Measurements from ENCODE around the gene MTHFR. TPM values are rescaled to one million over a fixed set of nuclear protein-coding genes. Genes with fewer than 3 reads are reported as not detected.
"Not testable (repeated sequence)": the region's sequence is repeated elsewhere in the genome, so short reads cannot be mapped to it uniquely, and the experiment has no call there.

MTHFR gene
- total RNA-seq, 2 donors from 2014 or later, result 30.3 to 81.4 TPM

GRCh38 chr1:11817192-11817591 is 11.4 kb upstream of the MTHFR start:
- Histone ChIP-seq H3K9me3 (no peaks in the 10 kb centered on the region), H3K4me3 (no peak overlapping the region), H3K27me3 (replicated peaks; ENCODE audit: insufficient read depth) (no peaks in the 10 kb centered on the region), H3K27ac (no peak overlapping the region), H3K36me3 (peaks cover 36% of the 10 kb centered on the region), H3K4me1 (ENCODE audit: control insufficient read depth in 1 of 2, low read depth in 2 of 2) (no peaks in the 10 kb centered on the region)
- DNase-seq (ENCODE audit: low spot score) (no peak), ATAC-seq (ENCODE audit: insufficient number of reproducible peaks, low FRiP score, low read depth) (no peak)
- TF ChIP-seq, protein P1, sequence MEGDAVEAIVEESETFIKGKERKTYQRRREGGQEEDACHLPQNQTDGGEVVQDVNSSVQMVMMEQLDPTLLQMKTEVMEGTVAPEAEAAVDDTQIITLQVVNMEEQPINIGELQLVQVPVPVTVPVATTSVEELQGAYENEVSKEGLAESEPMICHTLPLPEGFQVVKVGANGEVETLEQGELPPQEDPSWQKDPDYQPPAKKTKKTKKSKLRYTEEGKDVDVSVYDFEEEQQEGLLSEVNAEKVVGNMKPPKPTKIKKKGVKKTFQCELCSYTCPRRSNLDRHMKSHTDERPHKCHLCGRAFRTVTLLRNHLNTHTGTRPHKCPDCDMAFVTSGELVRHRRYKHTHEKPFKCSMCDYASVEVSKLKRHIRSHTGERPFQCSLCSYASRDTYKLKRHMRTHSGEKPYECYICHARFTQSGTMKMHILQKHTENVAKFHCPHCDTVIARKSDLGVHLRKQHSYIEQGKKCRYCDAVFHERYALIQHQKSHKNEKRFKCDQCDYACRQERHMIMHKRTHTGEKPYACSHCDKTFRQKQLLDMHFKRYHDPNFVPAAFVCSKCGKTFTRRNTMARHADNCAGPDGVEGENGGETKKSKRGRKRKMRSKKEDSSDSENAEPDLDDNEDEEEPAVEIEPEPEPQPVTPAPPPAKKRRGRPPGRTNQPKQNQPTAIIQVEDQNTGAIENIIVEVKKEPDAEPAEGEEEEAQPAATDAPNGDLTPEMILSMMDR (IDR thresholded peaks at IDR 0.05), result no peak

GRCh38 chr1:11813021-11813420 is 7.3 kb upstream of the MTHFR start:
- ATAC-seq (ENCODE audit: insufficient number of reproducible peaks, low FRiP score, low read depth) (no peak), DNase-seq (ENCODE audit: low spot score) (no peak)
- TF ChIP-seq, protein P1 (IDR thresholded peaks at IDR 0.05), result no peak
- Histone ChIP-seq H3K27me3 (replicated peaks; ENCODE audit: insufficient read depth) (no peaks in the 10 kb centered on the region), H3K27ac (no peak overlapping the region), H3K4me1 (ENCODE audit: control insufficient read depth in 1 of 2, low read depth in 2 of 2) (peaks cover 0 to 7% of the 10 kb centered on the region in 2 donors), H3K4me3 (no peak overlapping the region), H3K9me3 (no peaks in the 10 kb centered on the region), H3K36me3 (peaks cover 39% of the 10 kb centered on the region)

GRCh38 chr1:11807133-11807532 is 1.4 kb upstream of the MTHFR start:
- H3K27me3 ChIP-seq (replicated peaks; ENCODE audit: insufficient read depth), result no peaks in the 10 kb centered on the region
- DNase-seq (ENCODE audit: low spot score), result no peak
- TF ChIP-seq, protein P1 (IDR thresholded peaks at IDR 0.05), result no peak
- H3K36me3 ChIP-seq, result peaks cover 9% of the 10 kb centered on the region
- no peak for ATAC-seq (ENCODE audit: insufficient number of reproducible peaks, low FRiP score, low read depth)
- H3K27ac ChIP-seq, result peak overlapping the region; percentile 80 to 99
- H3K9me3 ChIP-seq, result no peaks in the 10 kb centered on the region
- H3K4me1 ChIP-seq (ENCODE audit: control insufficient read depth in 1 of 2, low read depth in 2 of 2), result peaks cover 29 to 49% of the 10 kb centered on the region in 2 donors
- peak overlapping the region; percentile 83 for H3K4me3 ChIP-seq

- H3K4me1 ChIP-seq (ENCODE audit: control insufficient read depth in 1 of 2, low read depth in 2 of 2), result peaks cover 30 to 56% of the 10 kb centered on the region in 2 donors
- ATAC-seq (ENCODE audit: insufficient number of reproducible peaks, low FRiP score, low read depth), result no peak
- DNase-seq (ENCODE audit: low spot score), result no peak
- TF ChIP-seq, protein P1 (IDR thresholded peaks at IDR 0.05), result no peak
- H3K36me3 ChIP-seq, result peaks cover 4% of the 10 kb centered on the region
- peak overlapping the region; percentile 83 for H3K4me3 ChIP-seq
- H3K27me3 ChIP-seq (replicated peaks; ENCODE audit: insufficient read depth), result no peaks in the 10 kb centered on the region
- H3K9me3 ChIP-seq, result no peaks in the 10 kb centered on the region
- H3K27ac ChIP-seq, result peak overlapping the region; percentile 80 to 99
These were observed 658 bp upstream of the MTHFR start for GRCh38 chr1:11806307-11806936.

GRCh38 chr1:11804666-11805421 is 920 bp downstream of the MTHFR start:
- H3K4me3 ChIP-seq, result peak overlapping the region; percentile 83
- TF ChIP-seq, protein P1 (IDR thresholded peaks at IDR 0.05), result no peak
- peaks cover 13% of the 10 kb centered on the region for H3K36me3 ChIP-seq
- DNase-seq (ENCODE audit: low spot score) (no peak), ATAC-seq (ENCODE audit: insufficient number of reproducible peaks, low FRiP score, low read depth) (no peak)
- peaks cover 30 to 62% of the 10 kb centered on the region in 2 donors for H3K4me1 ChIP-seq (ENCODE audit: control insufficient read depth in 1 of 2, low read depth in 2 of 2)
- H3K27ac ChIP-seq, result peak overlapping the region; percentile 95 to 99
- H3K27me3 ChIP-seq (replicated peaks; ENCODE audit: insufficient read depth), result no peaks in the 10 kb centered on the region
- H3K9me3 ChIP-seq, result no peaks in the 10 kb centered on the region

- Histone ChIP-seq H3K36me3 (peaks cover 15% of the 10 kb centered on the region), H3K4me1 (ENCODE audit: control insufficient read depth in 1 of 2, low read depth in 2 of 2) (peaks cover 30 to 63% of the 10 kb centered on the region in 2 donors), H3K27ac (peak overlapping the region; percentile 95 to 99), H3K4me3 (peak overlapping the region; percentile 83)
- not testable (repeated sequence) for DNase-seq (ENCODE audit: low spot score); H3K27me3 ChIP-seq (replicated peaks; ENCODE audit: insufficient read depth); ATAC-seq (ENCODE audit: insufficient number of reproducible peaks, low FRiP score, low read depth); H3K9me3 ChIP-seq
These were observed 1.7 kb downstream of the MTHFR start for GRCh38 chr1:11803924-11804665.

All from thoracic aorta (tissue), 2 donors.